Measurements from ENCODE around the gene MAP3K12. TPM values are rescaled to one million over a fixed set of nuclear protein-coding genes. Genes with fewer than 3 reads are reported as not detected.

Gene MAP3K12
- total RNA-seq, 1 donor from 2014 or later = 22.3 TPM

DNA sequence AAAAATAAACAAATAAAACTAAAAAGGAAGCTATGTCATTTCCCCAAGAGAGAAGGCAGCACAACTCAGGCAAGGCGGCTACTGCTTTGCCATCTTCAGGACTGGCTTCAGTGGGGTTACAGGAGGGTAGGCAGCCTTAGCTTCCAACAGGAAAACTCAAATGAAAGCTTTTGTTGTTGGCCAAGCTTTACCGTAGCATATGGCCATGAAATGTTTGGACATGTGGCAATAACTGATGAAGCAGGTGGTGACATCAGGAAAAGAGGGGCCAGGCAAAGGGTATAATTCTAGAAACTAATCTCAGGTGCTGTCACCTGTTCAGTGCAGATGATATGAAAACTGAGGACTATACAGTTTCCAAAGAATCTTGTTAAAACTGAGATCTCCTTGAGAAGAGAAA is 30.8 kb upstream of the MAP3K12 start:
- no peak for TF ChIP-seq CTCF (IDR thresholded peaks at IDR 0.05)
- Histone ChIP-seq H3K4me1 (no peaks in the 10 kb centered on the region), H3K4me3 (no peak overlapping the region), H3K27ac (no peak overlapping the region), H3K27me3 (no peaks in the 10 kb centered on the region), H3K9me3 (no peaks in the 10 kb centered on the region), H3K36me3 (peaks cover 93% of the 10 kb centered on the region)
- DNase-seq = no peak
- intact Hi-C loops (cut with DNase I) = no loop called here
- ATAC-seq = no peak

- H3K27ac ChIP-seq = no peak overlapping the region
- peaks cover 94% of the 10 kb centered on the region for H3K36me3 ChIP-seq
These were observed 25.2 kb upstream of the MAP3K12 start for GRCh38 chr12:53524476-53524875.

GRCh38 chr12:53523131-53523530 is 23.9 kb upstream of the MAP3K12 start:
- Histone ChIP-seq H3K27me3 (no peaks in the 10 kb centered on the region), H3K27ac (no peak overlapping the region), H3K9me3 (no peaks in the 10 kb centered on the region), H3K4me3 (no peak overlapping the region), H3K36me3 (peaks cover 94% of the 10 kb centered on the region), H3K4me1 (no peaks in the 10 kb centered on the region)
- ATAC-seq = no peak
- no peak for TF ChIP-seq CTCF (IDR thresholded peaks at IDR 0.05)
- intact Hi-C loops (cut with DNase I) = no loop called here
- DNase-seq = no peak

More at GRCh38 chr12:53524476-53524875, 25.2 kb upstream of the MAP3K12 start:
- ATAC-seq (no peak), DNase-seq (no peak)
- Histone ChIP-seq H3K9me3 (no peaks in the 10 kb centered on the region), H3K4me3 (no peak overlapping the region), H3K4me1 (no peaks in the 10 kb centered on the region), H3K27me3 (no peaks in the 10 kb centered on the region)
- intact Hi-C loops (cut with DNase I) = no loop called here
- no peak for TF ChIP-seq CTCF (IDR thresholded peaks at IDR 0.05)

- Histone ChIP-seq H3K4me1 (peaks cover 4% of the 10 kb centered on the region), H3K27ac (no peak overlapping the region), H3K4me3 (no peak overlapping the region), H3K9me3 (no peaks in the 10 kb centered on the region), H3K36me3 (peaks cover 100% of the 10 kb centered on the region), H3K27me3 (no peaks in the 10 kb centered on the region)
- DNase-seq = no peak
- no peak for TF ChIP-seq CTCF (IDR thresholded peaks at IDR 0.05)
- no peak for ATAC-seq
- intact Hi-C loops (cut with DNase I) = no loop called here
These were observed 19.1 kb upstream of the MAP3K12 start for GRCh38 chr12:53518381-53518780.

DNA sequence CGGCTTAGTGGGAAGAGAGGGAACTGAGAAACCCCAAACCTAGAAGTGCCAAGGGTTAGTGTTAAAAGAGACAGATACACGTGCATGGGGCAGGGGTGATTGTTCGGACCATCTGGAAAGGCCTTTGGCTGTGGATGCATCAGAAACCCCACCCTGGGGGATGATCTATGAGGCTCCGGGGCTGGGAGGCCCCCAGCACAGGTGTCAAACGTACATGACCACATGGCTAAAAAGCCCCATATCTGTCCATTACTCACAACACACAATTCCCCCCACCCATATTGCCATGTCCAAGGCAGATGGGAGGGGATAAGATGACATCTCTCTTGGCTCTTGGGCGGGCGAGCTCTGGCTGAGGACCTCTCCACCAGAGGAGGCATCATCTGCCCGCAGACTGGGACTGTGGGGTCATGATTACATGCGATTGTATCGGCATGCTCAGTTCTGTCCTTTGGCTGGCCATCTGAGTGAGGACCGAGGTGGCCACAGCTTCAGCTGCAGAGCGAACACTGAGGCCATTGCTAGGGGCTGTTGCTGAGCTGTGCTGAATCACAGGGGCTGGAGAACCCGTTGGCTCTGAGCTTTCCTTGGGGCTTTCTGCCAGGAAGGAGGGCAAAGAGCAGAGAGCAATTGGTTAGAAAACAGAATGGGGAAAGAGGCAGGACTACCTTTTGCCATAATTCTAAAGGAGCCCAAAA is 17.6 kb upstream of the MAP3K12 start:
- ATAC-seq (no peak), DNase-seq (peak; percentile 53)
- intact Hi-C loops (cut with DNase I) = no loop called here
- H3K36me3 ChIP-seq = peaks cover 99% of the 10 kb centered on the region
- H3K9me3 ChIP-seq = no peaks in the 10 kb centered on the region
- H3K4me1 ChIP-seq = peaks cover 7% of the 10 kb centered on the region
- no peak overlapping the region for H3K27ac ChIP-seq
- no peak overlapping the region for H3K4me3 ChIP-seq
- no peak for TF ChIP-seq CTCF (IDR thresholded peaks at IDR 0.05)
- no peaks in the 10 kb centered on the region for H3K27me3 ChIP-seq

DNA sequence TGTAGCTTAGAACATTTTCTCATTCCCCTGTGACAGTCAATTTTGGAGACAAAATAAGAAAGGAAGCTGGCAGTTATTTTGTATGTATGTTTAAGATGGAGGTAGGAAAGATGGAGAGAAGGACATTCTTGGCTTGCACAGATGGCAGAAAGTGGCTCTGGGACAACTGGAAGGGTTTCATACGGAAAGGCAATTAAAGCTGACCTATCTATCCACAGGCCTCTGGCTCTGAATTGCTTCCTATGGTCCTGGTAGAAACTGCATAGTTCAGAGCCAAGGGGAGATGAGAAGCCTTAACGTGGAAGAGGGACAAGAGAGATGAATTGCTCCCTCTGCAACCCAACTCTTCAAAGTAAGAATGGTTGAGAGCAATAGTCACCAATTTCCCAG is 16.0 kb upstream of the MAP3K12 start:
- no peaks in the 10 kb centered on the region for H3K9me3 ChIP-seq
- DNase-seq = no peak
- H3K4me3 ChIP-seq = peak overlapping the region; percentile 39
- H3K36me3 ChIP-seq = peaks cover 96% of the 10 kb centered on the region
- no peak for TF ChIP-seq CTCF (IDR thresholded peaks at IDR 0.05)
- no peak for ATAC-seq
- peaks cover 7% of the 10 kb centered on the region for H3K4me1 ChIP-seq
- H3K27me3 ChIP-seq = no peaks in the 10 kb centered on the region
- H3K27ac ChIP-seq = peak overlapping the region; percentile 6
- intact Hi-C loops (cut with DNase I) = no loop called here

Measured in upper lobe of right lung (tissue), 1 donor.